ENCODE results near the gene AP5Z1. TPM values are rescaled to one million over a fixed set of nuclear protein-coding genes. Genes with fewer than 3 reads are reported as not detected.

AP5Z1 gene
- total RNA-seq, 1 experiment from 2014 or later: 38.3 TPM

DNA sequence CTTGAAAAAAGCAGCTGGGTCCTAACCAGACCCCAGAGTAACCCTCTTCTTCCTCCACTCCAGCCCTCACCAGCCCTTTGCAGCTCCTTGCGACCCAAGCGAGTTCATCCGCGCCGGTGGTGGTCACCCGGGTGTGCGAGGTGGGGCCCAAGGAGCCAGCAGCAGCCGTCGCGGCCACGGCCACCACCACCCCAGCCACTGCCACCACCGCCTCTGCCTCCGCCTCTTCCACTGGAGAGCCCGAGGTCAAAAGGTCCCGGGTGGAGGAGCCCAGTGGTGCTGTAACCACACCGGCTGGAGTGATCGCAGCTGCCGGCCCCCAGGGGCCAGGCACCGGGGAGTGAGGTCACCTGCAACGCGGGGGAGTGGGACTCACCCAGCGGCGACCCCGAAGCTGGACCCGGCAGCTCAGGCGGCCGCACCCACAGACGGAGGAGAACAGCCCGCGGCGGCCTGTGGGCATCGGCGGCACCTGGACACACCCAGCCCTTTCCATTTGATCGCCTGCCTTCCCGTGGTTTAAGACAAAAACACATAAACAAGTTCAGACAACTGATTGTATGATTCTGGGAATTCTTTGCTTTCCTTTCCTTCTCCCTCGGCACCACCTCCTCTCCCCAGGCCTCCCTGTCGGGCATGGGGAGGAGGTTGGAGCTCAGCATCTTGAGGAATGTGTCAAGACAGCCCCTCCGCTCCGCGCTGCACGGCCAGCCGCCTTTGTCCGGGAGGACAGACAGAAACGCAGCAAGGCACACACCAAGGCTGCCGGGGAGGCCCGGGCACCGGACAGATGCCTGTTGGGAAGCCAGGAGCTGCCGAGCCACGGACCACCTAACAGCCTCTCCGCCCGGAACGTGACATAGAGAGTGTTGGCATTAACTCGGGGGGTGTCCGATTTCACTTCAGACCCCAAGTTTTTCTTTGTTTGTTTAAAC, 13.0 kb upstream of the AP5Z1 start:
- H3K14ac ChIP-seq (ENCODE audit: insufficient read depth, low read length): no peak overlapping the region
- Mint-ChIP-seq H3K27me3 (ENCODE audit: low read depth) (no peaks in the 10 kb centered on the region), H3K36me3 (ENCODE audit: insufficient read depth in 1 of 3, low read depth in 3 of 3) (peaks cover 9 to 11% (median 10%) of the 10 kb centered on the region in 3 experiments; a peak in 6 of 7 replicates), H3K4me1 (no peaks in the 10 kb centered on the region), H3K9me3 (no peaks in the 10 kb centered on the region), H3K4me3 (no peak overlapping the region), H3K27ac (peak overlapping the region in 1 of 3 experiments; percentile 35; a peak in 1 of 7 replicates)
- H2AFZ ChIP-seq (ENCODE audit: low read length): no peak overlapping the region
- H3K27ac ChIP-seq (ENCODE audit: insufficient read length, low read depth, low read length): no peak overlapping the region
- no peak overlapping the region for H2BK20ac ChIP-seq (ENCODE audit: low read depth, low read length, poor library complexity, severe bottlenecking)
- H3K18ac ChIP-seq (ENCODE audit: insufficient read length, low read depth, low read length): no peak overlapping the region
- no peak overlapping the region for H2BK120ac ChIP-seq (ENCODE audit: low read depth, low read length, poor library complexity, severe bottlenecking)
- no peak overlapping the region for H3K4ac ChIP-seq (ENCODE audit: low read depth, low read length)
- no peak overlapping the region for H2BK12ac ChIP-seq (ENCODE audit: insufficient read length, low read depth, low read length)
- no peak overlapping the region for H2AK5ac ChIP-seq (ENCODE audit: insufficient read length, low read length)
- no peaks in the 10 kb centered on the region for H4K20me1 ChIP-seq (ENCODE audit: control insufficient read depth, insufficient read depth, insufficient read length)
- no peaks in the 10 kb centered on the region for H3K4me1 ChIP-seq (ENCODE audit: insufficient read depth, low read length)
- H3K79me2 ChIP-seq (ENCODE audit: insufficient read depth, low read length): no peaks in the 10 kb centered on the region
- no peak for DNase-seq
- TF ChIP-seq, protein P1, sequence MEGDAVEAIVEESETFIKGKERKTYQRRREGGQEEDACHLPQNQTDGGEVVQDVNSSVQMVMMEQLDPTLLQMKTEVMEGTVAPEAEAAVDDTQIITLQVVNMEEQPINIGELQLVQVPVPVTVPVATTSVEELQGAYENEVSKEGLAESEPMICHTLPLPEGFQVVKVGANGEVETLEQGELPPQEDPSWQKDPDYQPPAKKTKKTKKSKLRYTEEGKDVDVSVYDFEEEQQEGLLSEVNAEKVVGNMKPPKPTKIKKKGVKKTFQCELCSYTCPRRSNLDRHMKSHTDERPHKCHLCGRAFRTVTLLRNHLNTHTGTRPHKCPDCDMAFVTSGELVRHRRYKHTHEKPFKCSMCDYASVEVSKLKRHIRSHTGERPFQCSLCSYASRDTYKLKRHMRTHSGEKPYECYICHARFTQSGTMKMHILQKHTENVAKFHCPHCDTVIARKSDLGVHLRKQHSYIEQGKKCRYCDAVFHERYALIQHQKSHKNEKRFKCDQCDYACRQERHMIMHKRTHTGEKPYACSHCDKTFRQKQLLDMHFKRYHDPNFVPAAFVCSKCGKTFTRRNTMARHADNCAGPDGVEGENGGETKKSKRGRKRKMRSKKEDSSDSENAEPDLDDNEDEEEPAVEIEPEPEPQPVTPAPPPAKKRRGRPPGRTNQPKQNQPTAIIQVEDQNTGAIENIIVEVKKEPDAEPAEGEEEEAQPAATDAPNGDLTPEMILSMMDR (conservative IDR thresholded peaks at IDR 0.05): no peak
- no peaks in the 10 kb centered on the region for H3K9me3 ChIP-seq (ENCODE audit: control insufficient read depth, low read depth, low read length)
- no peaks in the 10 kb centered on the region for H3K79me1 ChIP-seq (ENCODE audit: insufficient read depth, low read depth, low read length, poor library complexity, severe bottlenecking)
- H3K23me2 ChIP-seq (ENCODE audit: insufficient read length, low read depth, low read length, poor library complexity, severe bottlenecking): no peaks in the 10 kb centered on the region
- H3K23ac ChIP-seq (ENCODE audit: insufficient read length, low read depth, low read length): no peak overlapping the region
- H3K27me3 ChIP-seq (ENCODE audit: insufficient read depth, low read length): no peaks in the 10 kb centered on the region
- H4K5ac ChIP-seq (ENCODE audit: insufficient read length, low read depth, low read length): no peak overlapping the region
- no peak overlapping the region for H2BK5ac ChIP-seq (ENCODE audit: insufficient read length, low read length)
- no peak overlapping the region for H4K8ac ChIP-seq (replicated peaks; ENCODE audit: insufficient read length, low read depth, low read length)
- no peak overlapping the region for H3K4me2 ChIP-seq (ENCODE audit: insufficient read depth, insufficient read length, low read length)
- no peak overlapping the region for H4K91ac ChIP-seq (ENCODE audit: insufficient read length, low read depth, low read length)
- H3K9ac ChIP-seq (ENCODE audit: extremely low read depth, insufficient read length, low read length): no peak overlapping the region
- H3T11ph ChIP-seq (ENCODE audit: low read length): no peak overlapping the region
- WGBS (ENCODE audit: extremely low coverage, insufficient read length, low lambda C conversion rate): no CpG with 5 or more reads among the region's 54 CpGs
- no peak overlapping the region for H2BK15ac ChIP-seq (ENCODE audit: low read depth, low read length)
- H3K56ac ChIP-seq (ENCODE audit: insufficient read length, low read depth, low read length): no peak overlapping the region

Measured in H9 (cell line).